Measurements from ENCODE around the gene TECPR1. TPM values are rescaled to one million over a fixed set of nuclear protein-coding genes. Genes with fewer than 3 reads are reported as not detected.

The TECPR1 gene
- total and polyA plus RNA-seq, 4 donors, result 16.7 to 73.6 (median 31.8) TPM

DNA sequence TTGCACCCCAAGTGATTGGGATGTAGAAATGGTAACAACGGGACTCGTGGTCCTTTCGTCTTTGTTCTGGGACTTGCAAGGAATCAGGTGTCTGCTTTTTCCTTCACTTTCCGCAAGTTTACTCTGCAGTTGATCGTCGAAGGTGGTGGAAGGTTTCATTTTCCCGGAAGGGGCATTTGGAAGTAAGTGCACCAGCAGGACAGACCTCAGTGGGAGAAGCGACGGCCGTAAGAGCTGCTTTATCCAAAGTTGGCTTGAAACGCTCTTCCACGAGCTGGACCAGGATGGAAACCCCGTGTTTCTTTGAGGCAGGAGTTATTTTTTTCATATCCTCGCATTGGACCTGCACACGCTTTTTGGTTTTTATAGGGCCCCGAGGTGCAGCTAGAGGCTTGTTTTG lies 30.7 kb upstream of the TECPR1 start:
- Histone ChIP-seq H3K4me3 (peak overlapping the region; percentile 95), H3K27me3 (ENCODE audit: control insufficient read depth in 3 of 3, insufficient read depth in 3 of 3, low read length in 2 of 3) (no peaks in the 10 kb centered on the region), H3K36me3 (ENCODE audit: control insufficient read depth in 4 of 4, insufficient read depth in 4 of 4, low read length in 4 of 4) (peaks cover 0 to 23% (median 0%) of the 10 kb centered on the region in 4 donors), H3K27ac (ENCODE audit: low read depth in 1 of 2, low read length in 1 of 2) (peak overlapping the region; percentile 95 to 97), H3K9ac (ENCODE audit: insufficient read depth in 1 of 2, low read length in 2 of 2) (peak overlapping the region in 1 of 2 donors; percentile 74), H3K4me1 (ENCODE audit: control insufficient read depth in 5 of 5, insufficient read depth in 5 of 5, low read length in 5 of 5) (peaks cover 0 to 52% (median 20%) of the 10 kb centered on the region in 5 donors), H3K9me3 (ENCODE audit: control insufficient read depth in 4 of 4, insufficient read depth in 3 of 4, low read length in 3 of 4) (no peaks in the 10 kb centered on the region)
- DNase-seq (no peak), ATAC-seq (ENCODE audit: insufficient read depth, low FRiP score) (no peak)
- 30 to 34% methylated on average over 16 of the region's 16 CpGs for WGBS, 2 donors
- TF ChIP-seq, protein P1, sequence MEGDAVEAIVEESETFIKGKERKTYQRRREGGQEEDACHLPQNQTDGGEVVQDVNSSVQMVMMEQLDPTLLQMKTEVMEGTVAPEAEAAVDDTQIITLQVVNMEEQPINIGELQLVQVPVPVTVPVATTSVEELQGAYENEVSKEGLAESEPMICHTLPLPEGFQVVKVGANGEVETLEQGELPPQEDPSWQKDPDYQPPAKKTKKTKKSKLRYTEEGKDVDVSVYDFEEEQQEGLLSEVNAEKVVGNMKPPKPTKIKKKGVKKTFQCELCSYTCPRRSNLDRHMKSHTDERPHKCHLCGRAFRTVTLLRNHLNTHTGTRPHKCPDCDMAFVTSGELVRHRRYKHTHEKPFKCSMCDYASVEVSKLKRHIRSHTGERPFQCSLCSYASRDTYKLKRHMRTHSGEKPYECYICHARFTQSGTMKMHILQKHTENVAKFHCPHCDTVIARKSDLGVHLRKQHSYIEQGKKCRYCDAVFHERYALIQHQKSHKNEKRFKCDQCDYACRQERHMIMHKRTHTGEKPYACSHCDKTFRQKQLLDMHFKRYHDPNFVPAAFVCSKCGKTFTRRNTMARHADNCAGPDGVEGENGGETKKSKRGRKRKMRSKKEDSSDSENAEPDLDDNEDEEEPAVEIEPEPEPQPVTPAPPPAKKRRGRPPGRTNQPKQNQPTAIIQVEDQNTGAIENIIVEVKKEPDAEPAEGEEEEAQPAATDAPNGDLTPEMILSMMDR (IDR thresholded peaks at IDR 0.05; ENCODE audit: control extremely low read depth, extremely low read depth), result no peak

DNA sequence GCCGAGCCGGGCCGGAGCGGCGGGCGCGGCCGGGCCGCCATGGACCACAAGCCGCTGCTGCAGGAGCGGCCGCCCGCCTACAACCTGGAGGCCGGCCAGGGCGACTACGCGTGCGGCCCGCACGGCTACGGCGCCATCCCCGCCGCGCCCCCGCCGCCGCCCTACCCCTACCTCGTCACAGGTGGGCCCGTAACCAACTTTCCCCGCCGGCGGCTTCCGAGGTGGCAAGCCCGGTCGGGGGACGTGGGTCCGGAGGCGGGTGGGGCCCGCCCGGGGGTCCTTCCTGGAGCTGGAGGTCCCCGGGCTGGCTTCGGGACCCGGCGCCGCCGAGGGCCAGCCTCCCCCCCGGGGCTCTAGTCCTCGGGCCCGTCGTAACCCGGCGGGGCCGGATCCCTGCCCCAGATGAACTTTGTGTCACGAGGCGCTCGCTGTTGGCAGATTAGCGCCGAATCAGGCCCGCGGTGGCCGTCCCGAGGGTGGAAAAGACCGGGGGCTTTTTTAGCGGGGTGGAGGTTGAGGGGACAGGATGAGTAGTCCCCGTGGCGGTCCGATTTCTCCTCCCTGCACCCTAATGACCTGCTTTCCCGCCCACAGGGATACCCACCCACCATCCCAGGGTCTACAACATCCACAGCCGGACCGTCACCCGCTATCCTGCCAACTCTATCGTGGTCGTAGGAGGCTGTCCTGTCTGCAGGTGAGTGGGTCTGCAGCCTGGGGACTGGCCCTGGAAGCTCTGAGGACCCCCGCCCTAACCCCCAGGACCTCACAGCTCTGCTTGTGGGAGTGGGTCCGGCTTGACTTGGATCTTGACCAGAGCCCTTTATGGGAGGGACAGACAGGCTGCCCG lies 29.9 kb upstream of the TECPR1 start:
- peaks cover 0 to 52% (median 16%) of the 10 kb centered on the region in 5 donors for H3K4me1 ChIP-seq (ENCODE audit: control insufficient read depth in 5 of 5, insufficient read depth in 5 of 5, low read length in 5 of 5)
- 2 to 5% methylated on average over 37 to 77 of the region's 77 CpGs for WGBS, 2 donors
- peaks cover 0 to 17% (median 0%) of the 10 kb centered on the region in 4 donors for H3K36me3 ChIP-seq (ENCODE audit: control insufficient read depth in 4 of 4, insufficient read depth in 4 of 4, low read length in 4 of 4)
- TF ChIP-seq, protein P1 (IDR thresholded peaks at IDR 0.05; ENCODE audit: control extremely low read depth, extremely low read depth), result no peak
- H3K27me3 ChIP-seq (ENCODE audit: control insufficient read depth in 3 of 3, insufficient read depth in 3 of 3, low read length in 2 of 3), result no peaks in the 10 kb centered on the region
- DNase-seq (peak; percentile 16 to 30 (median 24)), ATAC-seq (ENCODE audit: insufficient read depth, low FRiP score) (no peak)
- H3K4me3 ChIP-seq, result peak overlapping the region; percentile 95
- peak overlapping the region; percentile 95 to 97 for H3K27ac ChIP-seq (ENCODE audit: low read depth in 1 of 2, low read length in 1 of 2)
- no peaks in the 10 kb centered on the region for H3K9me3 ChIP-seq (ENCODE audit: control insufficient read depth in 4 of 4, insufficient read depth in 3 of 4, low read length in 3 of 4)
- peak overlapping the region in 1 of 2 donors; percentile 74 for H3K9ac ChIP-seq (ENCODE audit: insufficient read depth in 1 of 2, low read length in 2 of 2)

DNA sequence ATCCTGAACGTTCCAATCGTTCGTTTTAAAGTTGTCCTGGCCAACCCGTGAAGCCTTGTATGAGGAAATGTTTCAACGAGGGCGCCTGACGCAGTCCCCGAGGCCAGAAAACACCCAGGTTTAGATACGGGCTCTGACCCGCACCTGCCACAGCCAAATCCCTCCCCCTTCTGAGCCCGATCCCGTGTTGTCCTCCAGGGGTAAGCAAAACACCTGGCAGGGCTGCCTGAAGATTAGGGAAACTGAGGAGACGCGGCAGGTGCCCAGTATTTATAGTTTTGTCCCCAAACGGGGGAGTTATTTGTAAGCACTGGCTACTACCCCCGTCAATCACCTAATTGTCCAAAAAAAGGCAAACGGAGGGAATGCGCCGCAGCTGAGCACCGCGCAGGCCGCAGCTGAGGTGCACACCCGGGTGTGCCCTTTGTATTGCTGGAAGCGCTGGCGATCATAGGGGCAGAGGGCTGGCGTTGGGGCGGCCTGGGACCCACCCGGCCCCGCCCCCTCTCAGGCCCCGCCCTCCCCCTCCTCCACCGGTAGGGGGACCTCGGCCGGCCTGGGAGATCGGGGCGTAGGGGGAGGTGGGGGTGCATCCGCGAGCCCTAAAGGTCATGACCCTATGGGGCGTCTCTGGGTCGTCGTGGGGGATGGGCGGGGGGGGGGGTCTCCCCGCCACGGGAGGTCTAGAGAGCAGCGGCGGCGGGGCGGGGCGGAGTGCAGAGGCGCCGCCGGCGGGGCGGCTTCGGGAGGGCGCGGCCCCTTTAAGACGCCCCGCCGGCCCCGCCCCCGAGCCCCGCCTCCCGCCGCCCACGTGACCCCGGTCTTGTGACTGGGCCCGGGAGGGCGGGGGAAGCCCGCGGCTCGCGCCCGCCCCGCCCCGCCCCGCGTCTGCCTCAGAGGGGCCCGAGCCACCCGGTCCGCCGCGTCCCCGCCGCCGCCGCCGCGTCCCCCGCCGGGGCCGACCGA lies 29.0 kb upstream of the TECPR1 start, which contains the start of gene BRI3:
Gene BRI3, plus strand, starts transcription at position 896 of the 966 bp plus-strand sequence. CDS start 110 bp downstream, outside the sequence.
- Histone ChIP-seq H3K36me3 (ENCODE audit: control insufficient read depth in 4 of 4, insufficient read depth in 4 of 4, low read length in 4 of 4) (peaks cover 0 to 12% (median 0%) of the 10 kb centered on the region in 4 donors), H3K9me3 (ENCODE audit: control insufficient read depth in 4 of 4, insufficient read depth in 3 of 4, low read length in 3 of 4) (no peaks in the 10 kb centered on the region), H3K27me3 (ENCODE audit: control insufficient read depth in 3 of 3, insufficient read depth in 3 of 3, low read length in 2 of 3) (no peaks in the 10 kb centered on the region), H3K4me1 (ENCODE audit: control insufficient read depth in 5 of 5, insufficient read depth in 5 of 5, low read length in 5 of 5) (peaks cover 0 to 50% (median 18%) of the 10 kb centered on the region in 5 donors), H3K9ac (ENCODE audit: insufficient read depth in 1 of 2, low read length in 2 of 2) (peak within 1 kb of the TSS; percentile 48 to 74), H3K4me3 (peak within 1 kb of the TSS; percentile 95), H3K27ac (ENCODE audit: low read depth in 1 of 2, low read length in 1 of 2) (peak within 1 kb of the TSS; percentile 95 to 97)
- 0 to 1% methylated on average over 32 to 91 of the region's 92 CpGs for WGBS, 2 donors
- DNase-seq (peak; percentile 91 to 95 (median 94)), ATAC-seq (ENCODE audit: insufficient read depth, low FRiP score) (peak; percentile 68)
- TF ChIP-seq, protein P1 (IDR thresholded peaks at IDR 0.05; ENCODE audit: control extremely low read depth, extremely low read depth), result no peak
